CD14-positive monocyte (primary cell): ENCODE data around the gene GALNS. TPM values are rescaled to one million over a fixed set of nuclear protein-coding genes. Genes with fewer than 3 reads are reported as not detected.

Source experiments
- DNase-seq, 3 donors: peaks; one replicate each; pipeline ENCODE4 v3.0.0-alpha.2; 2011 to 2022
- H2AFZ ChIP-seq: 2 replicates; pipeline ENCODE4 v1.6.0; 2012; ENCODE audit warnings: mild to moderate bottlenecking, low read depth, low read length, inconsistent platforms; ENCODE audit not compliant: insufficient read depth, poor library complexity, severe bottlenecking
- H3K27ac ChIP-seq, 2 donors: 1 replicate in 1 of 2; 2 replicates in 1 of 2; pipeline ENCODE4 v1.5.1; 2012 to 2013; ENCODE audit warnings: low read length in 2 of 2, control low read depth in 1 of 2, inconsistent platforms in 1 of 2, low read depth in 1 of 2, mild to moderate bottlenecking in 1 of 2
- H3K27me3 ChIP-seq, 2 donors: one replicate each; pipeline versions ENCODE4 v1.6.0 to v1.6.1; 2011 to 2013; ENCODE audit warnings: low read length in 2 of 2; ENCODE audit not compliant: control insufficient read depth in 2 of 2, insufficient read depth in 2 of 2
- H3K36me3 ChIP-seq, 2 donors: replicated peaks in 1 of 2; 1 replicate in 1 of 2; 2 replicates in 1 of 2; pipeline versions ENCODE4 v1.5.1 to v1.6.1; 2012 to 2013; ENCODE audit warnings: low read length in 2 of 2, control low read depth in 1 of 2, inconsistent platforms in 1 of 2, mild to moderate bottlenecking in 1 of 2; ENCODE audit not compliant: insufficient read depth in 2 of 2, control insufficient read depth in 1 of 2
- H3K4me1 ChIP-seq, 2 donors: 1 replicate in 1 of 2; 2 replicates in 1 of 2; pipeline versions ENCODE4 v1.5.1 to v1.6.1; 2012 to 2013; ENCODE audit warnings: low read length in 2 of 2, control low read depth in 1 of 2, inconsistent platforms in 1 of 2, mild to moderate bottlenecking in 1 of 2, moderate library complexity in 1 of 2; ENCODE audit not compliant: insufficient read depth in 2 of 2, control insufficient read depth in 1 of 2
- H3K4me2 ChIP-seq: replicated peaks from 2 replicates; pipeline ENCODE3; 2012; ENCODE audit warnings: low read length, moderate library complexity, mild to moderate bottlenecking; ENCODE audit not compliant: poor library complexity, severe bottlenecking; ENCODE audit errors: extremely low read depth
- H3K4me3 ChIP-seq, 3 experiments: fragments of 200-600 bp in 1 of 3; sonication (generic) in 1 of 3; replicated peaks in 1 of 3; 1 replicate in 2 of 3; 2 replicates in 1 of 3; pipeline ENCODE4 v1.5.1; 2011 to 2013; ENCODE audit warnings: low read length in 3 of 3, mild to moderate bottlenecking in 3 of 3, control low read depth in 2 of 3, low read depth in 2 of 3, inconsistent platforms in 1 of 3, moderate library complexity in 1 of 3
- H3K79me2 ChIP-seq: 2 replicates; pipeline ENCODE4 v1.6.0; 2012; ENCODE audit warnings: mild to moderate bottlenecking, control low read depth, inconsistent platforms, low read length, moderate library complexity; ENCODE audit not compliant: insufficient read depth
- H3K9ac ChIP-seq: 2 replicates; pipeline ENCODE4 v1.6.0; 2017; ENCODE audit warnings: low read length, mild to moderate bottlenecking; ENCODE audit not compliant: insufficient read depth, poor library complexity, severe bottlenecking
- H3K9me3 ChIP-seq, 2 donors: replicated peaks in 1 of 2; 1 replicate in 1 of 2; 2 replicates in 1 of 2; pipeline versions ENCODE4 v1.5.1 to v1.6.1; 2012 to 2013; ENCODE audit warnings: low read length in 2 of 2, control low read depth in 1 of 2; ENCODE audit not compliant: control insufficient read depth in 1 of 2, insufficient read depth in 1 of 2
- H4K20me1 ChIP-seq: 2 replicates; pipeline ENCODE4 v1.6.0; 2012; ENCODE audit warnings: mild to moderate bottlenecking, low read length, control low read depth, moderate library complexity; ENCODE audit not compliant: insufficient read depth
- H3K27ac Mint-ChIP-seq, 7 donors: one replicate each; pipeline ENCODE4 v1.8.0; 2020; ENCODE audit warnings: mild to moderate bottlenecking in 7 of 7, mixed read lengths in 7 of 7, moderate library complexity in 6 of 7, inconsistent platforms in 2 of 7
- H3K27me3 Mint-ChIP-seq, 3 donors: one replicate each; pipeline ENCODE4 v1.8.0; 2021 to 2022; ENCODE audit warnings: low read depth in 3 of 3, mild to moderate bottlenecking in 3 of 3, mixed read lengths in 3 of 3, moderate library complexity in 3 of 3, inconsistent platforms in 1 of 3
- H3K36me3 Mint-ChIP-seq, 2 donors: one replicate each; pipeline ENCODE4 v1.8.0; 2020; ENCODE audit warnings: mixed read lengths in 2 of 2, inconsistent platforms in 1 of 2, mild to moderate bottlenecking in 1 of 2
- H3K4me1 Mint-ChIP-seq: one replicate; pipeline ENCODE4 v1.8.0; 2020; ENCODE audit warnings: mild to moderate bottlenecking, mixed read lengths
- H3K4me3 Mint-ChIP-seq, 2 donors: one replicate each; pipeline ENCODE4 v1.8.0; 2020; ENCODE audit warnings: mild to moderate bottlenecking in 2 of 2, mixed read lengths in 2 of 2, moderate library complexity in 1 of 2
- H3K9me3 Mint-ChIP-seq, 7 donors: one replicate each; pipeline ENCODE4 v1.8.0; 2020 to 2022; ENCODE audit warnings: mixed read lengths in 7 of 7, mild to moderate bottlenecking in 6 of 7, moderate library complexity in 6 of 7, inconsistent platforms in 2 of 7
- CTCF ChIP-seq: fragments of 200-600 bp; IDR thresholded peaks from one replicate; pipeline ENCODE4 v1.8.0; 2022; ENCODE audit warnings: antibody characterized with exemption, mild to moderate bottlenecking
- WGBS: methylation state at CpG from one replicate; pipeline ENCODE4 v1.1.5; 2013; ENCODE audit warnings: missing lambda C conversion rate; ENCODE audit not compliant: insufficient coverage; 5-methylcytosine and 5-hydroxymethylcytosine counted together
- intact Hi-C, 2 donors: fragments of 100-400 bp; cut with micrococcal nuclease; formaldehyde crosslinking; loops; one replicate each; pipeline versions ENCODE4 v1.15.0 to v1.15.1; 2023
- polyA plus RNA-seq, 3 donors: library from polyadenylated mRNA; depleted of rRNA in 1 of 3; unstranded in 2 of 3; stranded (reverse) in 1 of 3; fragments of 300-500 nt in 2 of 3; fragments of >200 nt in 1 of 3; fragmentation: Illumina TruSeq in 2 of 3; gene quantifications; 1 replicate in 2 of 3; 2 replicates in 1 of 3; pipeline ENCODE4 v1.2.3, GENCODE V29; 2012 to 2021

GALNS gene
- polyA plus RNA-seq, 3 donors, result 20.2 to 34.4 (median 32.2) TPM

GRCh38 chr16:88820385-88821025 is 36.2 kb downstream of the GALNS start:
- no peaks in the 10 kb centered on the region for H3K4me1 ChIP-seq
- intact Hi-C loops, result no loop called here
- no peak overlapping the region for H3K4me3 ChIP-seq
- no peak overlapping the region for H3K9ac ChIP-seq
- no peak overlapping the region for H3K4me2 ChIP-seq
- 95% methylated on average over 17 of the region's 20 CpGs for WGBS
- DNase-seq, result no peak
- H3K27me3 Mint-ChIP-seq, result no peaks in the 10 kb centered on the region
- H3K36me3 Mint-ChIP-seq, result peaks cover 16 to 53% of the 10 kb centered on the region in 2 donors
- H4K20me1 ChIP-seq, result peaks cover 10% of the 10 kb centered on the region
- no peaks in the 10 kb centered on the region for H3K27me3 ChIP-seq
- H3K27ac ChIP-seq, result no peak overlapping the region
- H3K9me3 Mint-ChIP-seq, result peaks cover 0 to 3% (median 0%) of the 10 kb centered on the region in 7 donors
- H3K27ac Mint-ChIP-seq, result no peak overlapping the region
- TF ChIP-seq CTCF, result no peak
- no peaks in the 10 kb centered on the region for H3K79me2 ChIP-seq
- no peaks in the 10 kb centered on the region for H3K9me3 ChIP-seq
- peaks cover 33 to 41% of the 10 kb centered on the region in 2 donors for H3K36me3 ChIP-seq
- H2AFZ ChIP-seq, result no peak overlapping the region
- H3K4me1 Mint-ChIP-seq, result no peaks in the 10 kb centered on the region
- no peak overlapping the region for H3K4me3 Mint-ChIP-seq

- Histone ChIP-seq H3K4me3 (no peak overlapping the region), H3K27me3 (no peaks in the 10 kb centered on the region), H3K27ac (no peak overlapping the region), H3K79me2 (no peaks in the 10 kb centered on the region), H3K36me3 (peaks cover 25 to 34% of the 10 kb centered on the region in 2 donors), H2AFZ (no peak overlapping the region), H3K9me3 (no peaks in the 10 kb centered on the region), H3K4me1 (no peaks in the 10 kb centered on the region), H3K4me2 (no peak overlapping the region), H4K20me1 (peaks cover 12% of the 10 kb centered on the region), H3K9ac (no peak overlapping the region)
- intact Hi-C loops, result loop anchor here in 1 of 2 donors (10.0 kb wide), 1 partner anchor 396 kb away; the partner anchor contains the start of gene ZNF778
- no peak for DNase-seq
- Mint-ChIP-seq H3K4me3 (no peak overlapping the region), H3K36me3 (peaks cover 13 to 45% of the 10 kb centered on the region in 2 donors), H3K27me3 (no peaks in the 10 kb centered on the region), H3K9me3 (peaks cover 0 to 3% (median 0%) of the 10 kb centered on the region in 7 donors), H3K27ac (no peak overlapping the region), H3K4me1 (no peaks in the 10 kb centered on the region)
- WGBS, result 90% methylated on average over 11 of the region's 16 CpGs
- TF ChIP-seq CTCF, result no peak
Measured at GRCh38 chr16:88819126-88819525, 37.6 kb downstream of the GALNS start.
